Thyroid gland (tissue), 4 donors: ENCODE results near the gene BRD3OS. TPM values are rescaled to one million over a fixed set of nuclear protein-coding genes. Genes with fewer than 3 reads are reported as not detected.

ENCODE experiments used
- DNase-seq, 2 donors: peaks; one replicate each; pipeline ENCODE4 v3.0.0-alpha.2; 2019
- H3K27ac ChIP-seq, 3 donors: fragments of 200-600 bp; sonication (generic); 1 replicate in 2 of 3; 2 replicates in 1 of 3; pipeline ENCODE4 v1.5.1; 2016 to 2019; ENCODE audit warnings: mild to moderate bottlenecking in 1 of 3, moderate library complexity in 1 of 3
- H3K27me3 ChIP-seq: fragments of 200-600 bp; sonication (generic); one replicate; pipeline ENCODE4 v1.5.1; 2019
- H3K36me3 ChIP-seq, 2 donors: fragments of 200-600 bp; sonication (generic); one replicate each; pipeline ENCODE4 v1.5.1; 2016 to 2019
- H3K4me1 ChIP-seq, 2 donors: fragments of 200-600 bp; sonication (generic); one replicate each; pipeline ENCODE4 v1.5.1; 2017 to 2019
- H3K4me3 ChIP-seq, 3 donors: fragments of 200-600 bp; sonication (generic); replicated peaks in 1 of 3; 1 replicate in 2 of 3; 2 replicates in 1 of 3; pipeline ENCODE4 v1.5.1; 2016; ENCODE audit warnings: mild to moderate bottlenecking in 1 of 3
- H3K9me3 ChIP-seq: fragments of 200-600 bp; sonication (generic); one replicate; pipeline ENCODE4 v1.5.1; 2017
- CTCF ChIP-seq, 6 experiments: fragments of 200-600 bp in 3 of 6; fragments of 450-650 bp in 3 of 6; sonication (generic) in 3 of 6; IDR thresholded peaks; one replicate each; pipeline ENCODE4 v1.5.1; 2016 to 2019; ENCODE audit warnings: antibody characterized with exemption in 6 of 6, mild to moderate bottlenecking in 2 of 6, inconsistent platforms in 1 of 6, moderate library complexity in 1 of 6
- POLR2A ChIP-seq, 2 donors: fragments of 450-650 bp; IDR thresholded peaks; one replicate each; pipeline ENCODE4 v1.6.1; 2017; ENCODE audit warnings: antibody characterized with exemption in 2 of 2, mild to moderate bottlenecking in 2 of 2, moderate library complexity in 1 of 2
- WGBS, 2 donors: methylation state at CpG; one replicate each; pipeline ENCODE4 v1.1.5; 2017; 5-methylcytosine and 5-hydroxymethylcytosine counted together
- intact Hi-C: fragments of 100-400 bp; cut with DNase I; formaldehyde crosslinking; loops from one replicate; pipeline ENCODE4 v1.15.1; 2023
- total RNA-seq, 4 donors: library from RNA; depleted of rRNA; stranded (reverse); fragments of >200 nt; gene quantifications; one replicate each; pipeline ENCODE4 v1.2.3, GENCODE V29; 2016

The BRD3OS gene
- total RNA-seq, 4 donors from 2014 or later: 26.4 to 29.3 (median 27.2) TPM

GRCh38 chr9:134031783-134032182, 6.5 kb downstream of the BRD3OS start:
- 93 to 99% methylated on average over 6 to 13 of the region's 14 CpGs for WGBS, 2 donors
- Histone ChIP-seq H3K9me3 (no peaks in the 10 kb centered on the region), H3K36me3 (peaks cover 48 to 49% of the 10 kb centered on the region in 2 donors), H3K4me1 (no peaks in the 10 kb centered on the region), H3K27ac (no peak overlapping the region), H3K27me3 (no peaks in the 10 kb centered on the region), H3K4me3 (no peak overlapping the region)
- intact Hi-C loops: no loop called here
- DNase-seq: no peak
- no peak for TF ChIP-seq CTCF (IDR thresholded peaks at IDR 0.05)
- TF ChIP-seq POLR2A (IDR thresholded peaks at IDR 0.05): no peak

GRCh38 chr9:134032456-134033222, 7.4 kb downstream of the BRD3OS start:
- H3K27me3 ChIP-seq: no peaks in the 10 kb centered on the region
- H3K4me3 ChIP-seq: no peak overlapping the region
- TF ChIP-seq POLR2A (IDR thresholded peaks at IDR 0.05): no peak
- no peak for TF ChIP-seq CTCF (IDR thresholded peaks at IDR 0.05)
- intact Hi-C loops: no loop called here
- no peak for DNase-seq
- H3K9me3 ChIP-seq: no peaks in the 10 kb centered on the region
- H3K27ac ChIP-seq: no peak overlapping the region
- H3K4me1 ChIP-seq: no peaks in the 10 kb centered on the region
- H3K36me3 ChIP-seq: peaks cover 48 to 49% of the 10 kb centered on the region in 2 donors
- WGBS, 2 donors: 94% methylated on average over 39 to 40 of the region's 40 CpGs

- Histone ChIP-seq H3K27ac (no peak overlapping the region), H3K4me3 (no peak overlapping the region), H3K36me3 (peaks cover 48 to 54% of the 10 kb centered on the region in 2 donors), H3K27me3 (no peaks in the 10 kb centered on the region), H3K4me1 (no peaks in the 10 kb centered on the region), H3K9me3 (no peaks in the 10 kb centered on the region)
- 95% methylated on average over 26 of the region's 26 CpGs for WGBS, 2 donors
- intact Hi-C loops: no loop called here
- no peak for DNase-seq
- no peak for TF ChIP-seq CTCF (IDR thresholded peaks at IDR 0.05)
- TF ChIP-seq POLR2A (IDR thresholded peaks at IDR 0.05): no peak
Measured at GRCh38 chr9:134033516-134034214, 8.4 kb downstream of the BRD3OS start.

GRCh38 chr9:134034215-134035040, 9.1 kb downstream of the BRD3OS start:
- Histone ChIP-seq H3K27me3 (no peaks in the 10 kb centered on the region), H3K4me1 (no peaks in the 10 kb centered on the region), H3K27ac (no peak overlapping the region), H3K4me3 (no peak overlapping the region), H3K9me3 (no peaks in the 10 kb centered on the region), H3K36me3 (peaks cover 55 to 58% of the 10 kb centered on the region in 2 donors)
- 96 to 98% methylated on average over 16 to 18 of the region's 19 CpGs for WGBS, 2 donors
- TF ChIP-seq CTCF (IDR thresholded peaks at IDR 0.05) (no peak), POLR2A (IDR thresholded peaks at IDR 0.05) (no peak)
- no peak for DNase-seq
- intact Hi-C loops: no loop called here
